HepG2 (cell line): ENCODE results near the gene KLF3. TPM values are rescaled to one million over a fixed set of nuclear protein-coding genes. Genes with fewer than 3 reads are reported as not detected.

Experiments used
- ATAC-seq: fragments of 200-7000 bp; cut with Tn5 transposase; 3 replicates; pipeline ENCODE4 v1.9.1; 2020; ENCODE audit warnings: mild to moderate bottlenecking, moderate library complexity
- BruUV-seq: library from RNA; stranded (reverse); fragments of 400-500 nt; replicated peaks from 2 replicates; lab custom pipeline; 2021; lab: Mats Ljungman, UMichigan
- CTCF ChIA-PET: fragments of 300-600 bp; formaldehyde crosslinking; extraction: SDS; loops from one replicate; lab custom pipeline; 2021; ENCODE audit warnings: low total read pairs, inconsistent platforms, low intra/inter-chr PET ratio; lab: Yijun Ruan, JAX
- POLR2A ChIA-PET: fragments of 350-600 bp; sonication (Branson Sonifier 250); formaldehyde crosslinking; loops from one replicate; lab custom pipeline; 2020; ENCODE audit warnings: antibody characterized with exemption, inconsistent platforms; lab: Yijun Ruan, JAX
- DNase-seq: peaks from one replicate; pipeline ENCODE4 v3.0.0-alpha.2; 2015; ENCODE audit warnings: low spot score
- FAIRE-seq: peaks from 3 replicates; lab custom pipeline; 2011; peaks lifted over from hg19 to GRCh38; lab: Jason Lieb, UNC
- H2AFZ ChIP-seq: one replicate; pipeline ENCODE4 v1.6.1; 2011; ENCODE audit warnings: low read length, inconsistent platforms
- H3K27ac ChIP-seq: fragments of 300-600 bp; 3 replicates; pipeline ENCODE4 v1.8.0; 2011; ENCODE audit warnings: mixed run types, mild to moderate bottlenecking, mixed read lengths, low read length, inconsistent platforms; ENCODE audit not compliant: insufficient read depth; ENCODE audit errors: extremely low read length
- H3K27me3 ChIP-seq, 2 experiments: fragments of 200-600 bp in 1 of 2; 2 replicates in 1 of 2; 3 replicates in 1 of 2; pipeline versions ENCODE4 v1.6.0 to v1.8.0; 2011; ENCODE audit warnings: low read length in 2 of 2, mild to moderate bottlenecking in 2 of 2, moderate library complexity in 2 of 2, inconsistent platforms in 1 of 2; ENCODE audit not compliant: insufficient read depth in 2 of 2, control insufficient read depth in 1 of 2
- H3K36me3 ChIP-seq, 2 experiments: fragments of 200-600 bp in 1 of 2; replicated peaks in 1 of 2; 2 replicates in 1 of 2; 3 replicates in 1 of 2; pipeline versions ENCODE4 v1.5.1 to v1.8.0; 2011; ENCODE audit warnings: low read length in 2 of 2, inconsistent platforms in 1 of 2; ENCODE audit not compliant: insufficient read depth in 2 of 2, control insufficient read depth in 1 of 2
- H3K4me1 ChIP-seq: 2 replicates; pipeline ENCODE4 v1.5.1; 2012; ENCODE audit warnings: low read length, inconsistent platforms; ENCODE audit not compliant: insufficient read depth
- H3K4me2 ChIP-seq: 2 replicates; pipeline ENCODE4 v1.6.0; 2011; ENCODE audit warnings: low read depth, low read length, inconsistent platforms
- H3K4me3 ChIP-seq, 3 experiments: fragments of 200-600 bp in 1 of 3; sonication (generic), shearing (Covaris generic) in 1 of 3; replicated peaks in 1 of 3; 2 replicates each; pipeline ENCODE4 v1.5.1; 2011 to 2016; ENCODE audit warnings: low read length in 3 of 3, inconsistent platforms in 2 of 3, low read depth in 2 of 3, mild to moderate bottlenecking in 2 of 3, control low read depth in 1 of 3, mixed read lengths in 1 of 3; ENCODE audit not compliant: insufficient read depth in 1 of 3
- H3K79me2 ChIP-seq: one replicate; pipeline ENCODE4 v1.6.1; 2011; ENCODE audit warnings: low read length, inconsistent platforms; ENCODE audit not compliant: insufficient read depth
- H3K9ac ChIP-seq: 2 replicates; pipeline ENCODE4 v1.6.0; 2011; ENCODE audit warnings: mild to moderate bottlenecking, low read depth, low read length, inconsistent platforms; ENCODE audit not compliant: insufficient read depth
- H3K9me3 ChIP-seq: 2 replicates; pipeline ENCODE4 v1.5.1; 2012; ENCODE audit warnings: mild to moderate bottlenecking, low read length
- H4K20me1 ChIP-seq: 2 replicates; pipeline ENCODE4 v1.6.0; 2011; ENCODE audit warnings: inconsistent platforms, mild to moderate bottlenecking, low read length, moderate library complexity; ENCODE audit not compliant: insufficient read depth
- MBD4 ChIP-seq: IDR thresholded peaks from 2 replicates; pipeline ENCODE4 v1.6.1; 2012; ENCODE audit warnings: low read length, inconsistent platforms, borderline replicate concordance
- POLR2G ChIP-seq: fragments of 200-400 bp; formaldehyde crosslinking; IDR thresholded peaks from 2 replicates; pipeline ENCODE4 v1.6.1; 2018; ENCODE audit warnings: mild to moderate bottlenecking, low read depth, low read length, moderate library complexity
- RELA ChIP-seq: sonication (generic); formaldehyde crosslinking; IDR thresholded peaks from 2 replicates; pipeline ENCODE4 v1.4.0; 2020; ENCODE audit warnings: missing genetic modification reagents
- RERE ChIP-seq: IDR thresholded peaks from 2 replicates; pipeline ENCODE4 v1.6.1; 2016; ENCODE audit warnings: low read depth, missing genetic modification reagents, missing compliant biosample characterization
- THYN1 ChIP-seq: sonication (generic); formaldehyde crosslinking; IDR thresholded peaks from 2 replicates; pipeline ENCODE4 v1.8.1; 2023; ENCODE audit warnings: low read depth, mild to moderate bottlenecking, moderate library complexity, missing genetic modification reagents, borderline replicate concordance
- WGBS: methylation state at CpG from one replicate; pipeline ENCODE4 v1.1.6; 2017; ENCODE audit warnings: low lambda C conversion rate; 5-methylcytosine and 5-hydroxymethylcytosine counted together
- in situ Hi-C: cut with HindIII; loops from 2 replicates; pipeline ENCODE4 v1.10.0; 2017; ENCODE audit warnings: low pct_unique_long_range_greater_than_20kb; ENCODE audit not compliant: extremely low pct_ligation_motif_present
- intact Hi-C: fragments of 100-400 bp; cut with micrococcal nuclease; formaldehyde crosslinking; loops from one replicate; pipeline ENCODE4 v1.10.0; 2022; ENCODE audit not compliant: unreplicated experiment
- polyA plus RNA-seq, 8 experiments: library from polyadenylated mRNA; depleted of rRNA in 3 of 8; stranded (reverse) in 7 of 8; unstranded in 1 of 8; fragments of >200 nt; fragmentation: Illumina TruSeq in 4 of 8; extraction: Trizol in 4 of 8; gene quantifications; 2 replicates each; pipeline versions ENCODE4 v1.2.1 to v1.2.3, GENCODE V29; 2011 to 2016; ENCODE audit warnings: low read depth in 4 of 8, missing spikeins in 1 of 8, mixed read lengths in 1 of 8; ENCODE audit not compliant: insufficient read depth in 1 of 8
- total RNA-seq, 5 experiments: library from RNA; depleted of rRNA; stranded (reverse); fragments of >200 nt; fragmentation: Illumina TruSeq; extraction: Trizol; gene quantifications; 2 replicates each; pipeline ENCODE4 v1.2.3, GENCODE V29; 2016; ENCODE audit warnings: low read depth in 1 of 5

KLF3 gene
- total and polyA plus RNA-seq, 2 of the 13 experiments (the other 11 are each of a cell fraction or from before 2014, with no cell fraction given): 29.1 to 37.8 TPM

- H3K36me3 ChIP-seq: peaks cover 11 to 36% of the 10 kb centered on the region in 2 experiments
- 96% methylated on average over 2 of the region's 2 CpGs for WGBS
- H2AFZ ChIP-seq: no peak overlapping the region
- H3K4me3 ChIP-seq: no peak overlapping the region
- BruUV-seq: no TSS peak
- H3K27ac ChIP-seq: no peak overlapping the region
- DNase-seq: no peak
- H3K4me2 ChIP-seq: no peak overlapping the region
- H3K79me2 ChIP-seq: no peaks in the 10 kb centered on the region
- TF ChIP-seq THYN1 (no peak), RELA (CRISPR knock-in tag) (no peak), POLR2G (peak; percentile 50; the same call in 1 of the 2 replicates), MBD4 (0 out of 2 replicates have a peak, but pooled peaks have one; percentile 23), RERE (CRISPR knock-in tag) (no peak)
- no peaks in the 10 kb centered on the region for H3K9me3 ChIP-seq
- H3K27me3 ChIP-seq: no peaks in the 10 kb centered on the region; a peak in 1 of 5 replicates
- intact Hi-C loops (no loop called here), in situ Hi-C loops (no loop called here)
- ChIA-PET POLR2A (no interaction called here), CTCF (no interaction called here)
- H4K20me1 ChIP-seq: peaks cover 4% of the 10 kb centered on the region; the same call in 1 of the 2 replicates
- ATAC-seq: no peak
- no peak for FAIRE-seq
- no peak overlapping the region for H3K9ac ChIP-seq
- H3K4me1 ChIP-seq: no peaks in the 10 kb centered on the region
Observed at GRCh38 chr4:38699112-38699511, 35.1 kb downstream of the KLF3 start.
